T-helper 17 cell (primary cell): ENCODE measurements around the gene TXNDC17. TPM values are rescaled to one million over a fixed set of nuclear protein-coding genes. Genes with fewer than 3 reads are reported as not detected.
"Not testable (repeated sequence)": the region's sequence is repeated elsewhere in the genome, so short reads cannot be mapped to it uniquely, and the experiment has no call there.

Experiments used
- ATAC-seq: fragments of 150-1000 bp; cut with Tn5 transposase; 2 replicates; pipeline ENCODE4 v1.10.0; 2021; ENCODE audit warnings: mild to moderate bottlenecking, moderate library complexity
- DNase-seq, 3 donors: peaks; one replicate each; pipeline versions ENCODE4 v3.0.0 to v3.0.0-alpha.2; 2020 to 2021
- H3K9me3 ChIP-seq: one replicate; pipeline ENCODE4 v1.7.0; 2013; ENCODE audit warnings: low read length, mild to moderate bottlenecking; ENCODE audit not compliant: control insufficient read depth, poor library complexity, severe bottlenecking
- H3K27ac Mint-ChIP-seq: one replicate; pipeline ENCODE4 v1.8.0; 2022; ENCODE audit warnings: mild to moderate bottlenecking, moderate library complexity, mixed read lengths
- H3K27me3 Mint-ChIP-seq: one replicate; pipeline ENCODE4 v1.8.0; 2022; ENCODE audit warnings: mixed read lengths
- H3K36me3 Mint-ChIP-seq: one replicate; pipeline ENCODE4 v1.8.0; 2022; ENCODE audit warnings: low read depth, mixed read lengths
- H3K4me1 Mint-ChIP-seq: one replicate; pipeline ENCODE4 v1.8.0; 2022; ENCODE audit warnings: mild to moderate bottlenecking, mixed read lengths
- H3K4me3 Mint-ChIP-seq: one replicate; pipeline ENCODE4 v1.8.0; 2022; ENCODE audit warnings: mild to moderate bottlenecking, moderate library complexity, mixed read lengths
- total RNA-seq, 4 donors: library from RNA in 2 of 4; stranded (reverse) in 2 of 4; gene quantifications; one replicate each; pipeline ENCODE4 v1.2.3 and lab custom pipeline; 2022 to 2026

TXNDC17 gene
- total RNA-seq (10 to 100 TPM; 10.8 to 16.9 TPM), total RNA-seq (lab: John Stamatoyannopoulos, UW) (15.5 to 19.2 reads per million in 2 donors)

DNA sequence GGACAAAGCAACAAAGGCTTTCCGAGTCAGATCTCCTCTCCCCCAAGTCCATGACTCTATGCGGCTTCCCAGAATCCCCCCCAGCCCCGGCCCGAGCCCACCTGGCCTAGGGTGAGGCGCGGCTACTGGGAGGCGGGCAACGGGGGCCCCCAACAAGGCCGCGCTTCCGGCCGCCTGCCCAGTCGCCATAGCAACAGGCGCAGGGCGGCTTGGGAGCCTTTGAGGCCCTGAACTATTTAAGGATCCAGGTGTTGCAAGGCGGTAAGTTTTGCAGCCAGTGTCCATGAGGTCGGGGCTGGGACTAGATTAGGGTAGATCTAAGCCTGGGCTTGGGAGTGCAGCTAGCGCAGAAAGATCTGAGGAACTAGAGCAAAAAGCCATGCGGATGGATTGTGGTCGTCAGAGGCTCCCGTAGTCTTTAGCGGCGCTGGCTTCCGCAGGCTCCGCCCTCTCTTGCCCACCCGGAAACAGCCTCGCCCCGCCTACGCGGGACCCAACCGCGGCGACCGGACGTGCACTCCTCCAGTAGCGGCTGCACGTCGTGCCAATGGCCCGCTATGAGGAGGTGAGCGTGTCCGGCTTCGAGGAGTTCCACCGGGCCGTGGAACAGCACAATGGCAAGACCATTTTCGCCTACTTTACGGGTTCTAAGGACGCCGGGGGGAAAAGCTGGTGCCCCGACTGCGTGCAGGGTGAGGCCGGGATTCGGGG is at the start of gene TXNDC17, which contains the start of gene KIAA0753:
TXNDC17 (plus strand) TSS at position 525 of the 711 bp plus-strand sequence; CDS start at position 548, 23 bp downstream.
KIAA0753 (minus strand) TSS at position 176 of the 711 bp plus-strand sequence. CDS start 5,608 bp downstream, outside the sequence.
- no peaks in the 10 kb centered on the region for H3K27me3 Mint-ChIP-seq
- DNase-seq: peak; percentile 77 to 78 (median 78)
- H3K4me3 Mint-ChIP-seq: peak within 1 kb of the TSS; percentile 94
- ATAC-seq: peak; percentile 88
- peak within 1 kb of the TSS; percentile 95 for H3K27ac Mint-ChIP-seq
- no peaks in the 10 kb centered on the region for H3K36me3 Mint-ChIP-seq
- no peaks in the 10 kb centered on the region for H3K9me3 ChIP-seq
- peaks cover 48% of the 10 kb centered on the region for H3K4me1 Mint-ChIP-seq

DNA sequence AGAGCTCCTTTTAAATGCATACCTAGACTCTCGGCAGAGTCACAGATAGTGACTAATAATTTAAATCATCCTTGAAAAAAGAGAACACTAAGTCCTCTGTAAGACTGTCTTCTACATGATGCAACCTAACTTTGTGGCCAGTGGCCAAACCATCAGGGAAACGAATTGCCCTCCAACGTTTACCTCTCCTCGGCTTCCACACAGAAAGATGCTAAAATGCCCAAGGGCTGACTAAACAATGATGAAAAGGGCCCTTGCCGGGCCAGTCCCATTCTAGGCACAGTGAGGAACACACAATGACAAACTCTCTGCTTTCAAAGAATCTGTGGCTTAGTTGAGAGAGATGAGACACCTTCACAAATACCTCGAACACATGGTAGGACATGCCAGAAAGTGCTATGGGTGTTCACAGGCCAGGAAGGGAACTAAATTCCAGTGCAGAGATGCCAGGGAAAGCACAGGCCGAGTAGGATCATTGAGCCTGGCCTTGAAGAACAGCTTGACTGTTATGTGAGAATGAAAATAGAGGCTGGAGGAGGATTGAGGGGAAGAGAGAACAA is 49.2 kb upstream of the TXNDC17 start:
- H3K27ac Mint-ChIP-seq: peak overlapping the region; percentile 72
- peaks cover 5% of the 10 kb centered on the region for H3K4me1 Mint-ChIP-seq
- H3K36me3 Mint-ChIP-seq: peaks cover 26% of the 10 kb centered on the region
- H3K4me3 Mint-ChIP-seq: no peak overlapping the region
- no peaks in the 10 kb centered on the region for H3K27me3 Mint-ChIP-seq
- no peak for DNase-seq
- no peak for ATAC-seq
- H3K9me3 ChIP-seq: no peaks in the 10 kb centered on the region

DNA sequence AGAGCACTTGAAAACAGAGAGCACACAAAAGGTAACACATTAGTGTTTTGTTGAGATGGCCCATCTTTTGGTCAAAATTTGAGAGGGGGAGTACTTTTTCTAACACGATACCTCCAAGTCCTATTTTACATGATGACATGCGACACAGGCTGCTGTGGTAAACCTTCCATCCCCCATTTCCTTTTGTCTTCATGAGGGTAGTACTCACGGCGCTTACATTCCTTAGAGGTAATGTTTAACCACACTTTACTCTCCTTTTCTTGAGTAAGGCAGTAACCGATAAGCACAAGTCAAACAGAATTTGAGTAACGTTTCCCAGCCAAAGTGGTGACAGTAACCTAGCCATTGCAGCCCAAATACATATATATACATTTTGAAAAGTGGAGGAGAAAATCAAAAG is 48.7 kb upstream of the TXNDC17 start:
- DNase-seq (no peak), ATAC-seq (no peak)

DNA sequence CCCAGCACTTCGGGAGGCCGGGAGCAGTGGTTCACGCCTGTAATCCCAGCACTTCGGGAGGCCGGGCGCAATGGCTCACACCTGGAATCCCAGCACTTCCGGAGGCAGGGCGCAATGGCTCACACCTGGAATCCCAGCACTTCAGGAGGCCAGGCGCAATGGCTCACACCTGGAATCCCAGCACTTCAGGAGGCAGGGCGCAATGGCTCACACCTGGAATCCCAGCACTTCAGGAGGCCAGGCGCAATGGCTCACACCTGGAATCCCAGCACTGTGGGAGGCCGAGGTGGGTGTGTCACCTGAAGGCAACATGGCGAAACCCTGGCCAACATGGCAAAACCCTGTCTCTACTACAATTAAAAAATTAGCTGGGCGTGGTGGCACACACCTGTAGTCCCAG is 47.5 kb upstream of the TXNDC17 start:
- H3K27me3 Mint-ChIP-seq, H3K4me1 Mint-ChIP-seq, ATAC-seq, DNase-seq, H3K4me3 Mint-ChIP-seq, H3K9me3 ChIP-seq, H3K27ac Mint-ChIP-seq: not testable (repeated sequence)
- H3K36me3 Mint-ChIP-seq: peaks cover 17% of the 10 kb centered on the region

More for the DNA sequence above, 48.7 kb upstream of the TXNDC17 start:
- no peaks in the 10 kb centered on the region for H3K9me3 ChIP-seq
- Mint-ChIP-seq H3K4me3 (no peak overlapping the region), H3K4me1 (peaks cover 5% of the 10 kb centered on the region), H3K27ac (peak overlapping the region; percentile 72), H3K36me3 (peaks cover 26% of the 10 kb centered on the region), H3K27me3 (no peaks in the 10 kb centered on the region)

DNA sequence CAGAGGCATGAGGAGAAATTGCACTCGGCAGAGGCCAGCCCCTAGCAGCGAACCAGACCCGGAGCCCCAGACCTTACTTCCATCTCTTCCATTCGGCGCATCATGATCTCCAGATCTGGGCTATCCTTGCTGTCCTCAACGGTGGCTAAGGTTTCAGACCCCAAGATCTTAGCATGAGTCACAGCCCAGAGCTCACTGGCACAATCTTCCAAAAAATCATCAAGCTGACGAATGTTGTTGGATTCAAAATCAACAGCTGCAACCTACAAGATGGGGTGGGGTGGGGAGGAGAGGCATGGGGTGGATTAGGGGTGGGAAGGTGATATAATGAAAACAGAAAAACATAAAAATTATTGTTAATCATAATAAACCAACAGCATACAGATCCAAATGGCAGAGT is 44.8 kb upstream of the TXNDC17 start:
- no peak for DNase-seq
- H3K9me3 ChIP-seq: no peaks in the 10 kb centered on the region
- Mint-ChIP-seq H3K4me1 (peaks cover 5% of the 10 kb centered on the region), H3K36me3 (peaks cover 6% of the 10 kb centered on the region), H3K4me3 (no peak overlapping the region), H3K27ac (no peak overlapping the region), H3K27me3 (no peaks in the 10 kb centered on the region)
- no peak for ATAC-seq

DNA sequence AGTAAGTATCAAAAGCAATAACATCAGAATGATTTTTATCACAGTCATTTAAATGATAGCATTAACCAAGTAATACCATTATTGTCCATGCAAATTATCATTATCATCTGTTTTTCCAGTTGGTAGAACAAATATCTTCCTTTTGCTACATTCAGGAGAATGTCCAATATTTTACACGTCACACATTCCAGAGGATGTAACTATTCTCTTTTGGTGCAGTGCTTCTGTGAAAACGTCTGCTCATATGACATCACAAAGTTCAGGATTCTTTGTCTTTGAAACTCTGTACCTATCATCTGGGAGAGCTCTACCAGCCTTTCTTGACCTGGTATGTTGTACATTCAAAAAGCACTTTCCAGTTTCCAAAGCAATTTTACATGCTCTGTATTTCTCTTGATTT is 44.3 kb upstream of the TXNDC17 start:
- Mint-ChIP-seq H3K27me3 (no peaks in the 10 kb centered on the region), H3K27ac (no peak overlapping the region), H3K4me3 (no peak overlapping the region), H3K4me1 (peaks cover 5% of the 10 kb centered on the region), H3K36me3 (peaks cover 6% of the 10 kb centered on the region)
- DNase-seq (no peak), ATAC-seq (no peak)
- H3K9me3 ChIP-seq: no peaks in the 10 kb centered on the region

DNA sequence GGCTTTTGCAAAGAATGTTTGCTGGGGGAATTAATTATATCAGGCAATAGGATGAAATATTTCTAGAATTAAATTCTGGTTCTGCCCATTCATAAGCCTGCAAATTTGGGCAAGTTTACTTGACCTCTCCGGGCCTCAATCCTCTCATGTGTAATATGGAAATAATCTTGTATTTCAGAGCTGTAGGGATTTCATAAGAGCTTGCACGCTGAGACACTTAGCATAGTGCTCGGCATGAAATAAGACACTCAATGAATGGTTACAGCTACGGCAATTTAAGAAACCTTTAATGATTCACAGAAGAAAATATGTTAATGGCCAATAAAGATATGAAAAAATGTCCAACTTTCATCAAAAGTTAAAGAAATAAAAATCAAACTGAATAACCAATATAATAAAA is 43.9 kb upstream of the TXNDC17 start:
- H3K27me3 Mint-ChIP-seq: no peaks in the 10 kb centered on the region
- no peaks in the 10 kb centered on the region for H3K9me3 ChIP-seq
- H3K27ac Mint-ChIP-seq: no peak overlapping the region
- no peak overlapping the region for H3K4me3 Mint-ChIP-seq
- ATAC-seq: no peak
- no peak for DNase-seq
- H3K36me3 Mint-ChIP-seq: peaks cover 6% of the 10 kb centered on the region
- peaks cover 6% of the 10 kb centered on the region for H3K4me1 Mint-ChIP-seq

DNA sequence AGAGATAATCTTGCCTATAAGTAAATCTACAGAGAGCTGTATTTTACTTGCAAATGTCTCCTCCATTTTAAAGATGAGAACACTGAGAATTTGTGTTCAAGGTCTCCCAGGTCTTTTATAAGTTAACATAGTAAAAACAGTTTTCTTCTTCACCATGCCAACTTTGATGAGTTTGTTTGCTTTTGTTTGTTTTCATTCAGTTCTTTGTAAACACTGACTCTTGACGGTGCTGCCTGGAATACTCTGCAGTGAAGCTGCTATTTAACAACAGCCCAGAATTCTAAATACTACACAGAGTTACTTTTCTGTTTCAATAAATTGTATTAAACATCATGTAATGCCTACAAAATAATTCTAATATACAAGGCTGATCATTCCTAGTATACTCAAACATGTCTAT is 43.1 kb upstream of the TXNDC17 start:
- Mint-ChIP-seq H3K4me1 (peaks cover 6% of the 10 kb centered on the region), H3K27me3 (no peaks in the 10 kb centered on the region), H3K36me3 (peaks cover 6% of the 10 kb centered on the region), H3K27ac (no peak overlapping the region), H3K4me3 (no peak overlapping the region)
- no peak for ATAC-seq
- H3K9me3 ChIP-seq: no peaks in the 10 kb centered on the region
- no peak for DNase-seq

DNA sequence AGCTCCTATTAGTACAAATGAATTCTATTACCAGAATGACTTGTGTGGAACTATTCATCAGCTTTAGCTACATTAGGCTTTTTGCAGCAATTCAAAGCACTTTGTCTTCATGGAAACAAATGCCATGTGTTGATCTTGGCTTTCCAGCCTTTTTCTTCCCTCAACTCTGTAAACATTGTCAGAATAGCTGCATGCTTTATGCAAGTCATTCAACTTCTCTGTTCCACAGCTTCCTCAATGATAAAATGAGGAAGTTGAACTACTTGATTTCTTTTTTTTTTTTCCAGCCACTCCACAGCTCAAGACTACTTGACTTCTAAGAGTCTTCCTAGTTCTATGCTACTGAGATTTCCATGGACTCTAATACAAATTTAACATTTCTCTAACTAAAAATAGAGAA is 41.5 kb upstream of the TXNDC17 start:
- ATAC-seq (no peak), DNase-seq (no peak)
- no peaks in the 10 kb centered on the region for H3K27me3 Mint-ChIP-seq
- no peak overlapping the region for H3K27ac Mint-ChIP-seq
- H3K9me3 ChIP-seq: no peaks in the 10 kb centered on the region
- H3K36me3 Mint-ChIP-seq: peaks cover 10% of the 10 kb centered on the region
- H3K4me1 Mint-ChIP-seq: peaks cover 6% of the 10 kb centered on the region
- no peak overlapping the region for H3K4me3 Mint-ChIP-seq

DNA sequence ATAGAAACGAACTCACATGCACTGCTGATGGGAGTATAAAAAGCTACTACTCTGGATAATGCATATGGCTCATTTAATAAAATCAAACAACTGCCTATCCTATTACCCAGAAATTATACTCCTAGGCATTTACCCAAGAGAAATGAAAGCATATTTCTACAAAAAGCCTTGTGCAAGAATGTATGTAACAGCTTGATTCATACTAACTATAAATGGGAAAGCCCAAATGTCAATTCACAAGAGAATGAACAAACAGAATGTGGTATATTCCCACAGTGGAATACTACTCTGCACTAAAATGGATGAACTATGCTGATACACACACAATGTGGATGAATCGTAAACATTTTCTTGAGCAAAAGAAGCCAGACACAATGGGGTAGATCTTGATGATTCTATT is 38.7 kb upstream of the TXNDC17 start:
- peaks cover 10% of the 10 kb centered on the region for H3K36me3 Mint-ChIP-seq

DNA sequence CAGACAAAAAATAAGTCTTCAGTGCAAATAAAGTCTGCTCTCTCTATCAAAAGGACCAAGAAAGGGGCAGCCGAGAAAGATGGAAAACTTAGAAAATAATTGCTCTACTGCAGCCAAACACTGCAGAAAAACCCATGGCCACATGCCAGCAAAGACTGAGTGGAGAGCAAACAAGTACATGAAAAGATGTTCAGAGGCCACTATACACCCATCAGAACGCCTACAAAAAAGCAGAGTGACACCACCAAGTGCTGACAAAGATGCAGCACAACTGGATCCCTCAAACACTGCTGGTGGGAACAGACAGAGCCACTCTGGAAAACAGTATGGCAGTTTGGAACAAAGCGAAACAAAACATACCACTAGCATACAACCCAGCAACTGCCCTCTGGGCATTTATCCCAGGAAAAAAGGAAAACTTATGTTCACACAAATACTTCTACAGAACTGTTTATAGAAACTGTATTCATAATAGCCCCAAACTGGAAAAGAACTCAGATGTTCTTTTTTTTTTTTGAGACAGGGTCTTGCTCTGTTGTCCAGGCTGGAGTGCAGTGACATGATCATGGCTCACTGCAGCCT is 37.0 kb upstream of the TXNDC17 start:
- DNase-seq (no peak), ATAC-seq (no peak)
- no peaks in the 10 kb centered on the region for H3K9me3 ChIP-seq
- no peaks in the 10 kb centered on the region for H3K27me3 Mint-ChIP-seq
- H3K36me3 Mint-ChIP-seq: peaks cover 11% of the 10 kb centered on the region
- H3K27ac Mint-ChIP-seq: no peak overlapping the region
- H3K4me1 Mint-ChIP-seq: peaks cover 6% of the 10 kb centered on the region
- H3K4me3 Mint-ChIP-seq: no peak overlapping the region

More for the DNA sequence above, 38.7 kb upstream of the TXNDC17 start:
- H3K4me1 Mint-ChIP-seq: peaks cover 6% of the 10 kb centered on the region
- no peaks in the 10 kb centered on the region for H3K27me3 Mint-ChIP-seq
- no peak overlapping the region for H3K4me3 Mint-ChIP-seq
- H3K9me3 ChIP-seq: no peaks in the 10 kb centered on the region
- ATAC-seq (no peak), DNase-seq (no peak)
- peak overlapping the region; percentile 21 for H3K27ac Mint-ChIP-seq

DNA sequence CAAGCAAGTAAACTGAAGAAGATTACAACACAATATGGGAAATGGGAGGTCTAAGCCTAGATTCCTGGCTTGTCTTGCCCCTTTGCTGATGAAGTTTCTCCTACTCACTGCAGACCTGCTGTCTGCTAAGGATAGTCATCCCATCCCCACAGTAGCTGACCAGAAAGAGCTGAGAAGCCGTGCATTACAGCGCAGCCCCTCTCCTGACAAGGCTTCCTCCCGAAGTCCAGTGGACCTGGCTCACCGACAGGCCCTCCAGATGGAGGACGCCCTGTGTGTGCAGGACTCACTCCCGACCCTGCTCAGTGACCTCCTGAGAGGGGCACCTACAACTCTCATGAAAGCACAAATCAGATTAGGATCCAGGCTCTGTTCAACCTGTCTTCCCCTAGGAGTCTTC is 35.7 kb upstream of the TXNDC17 start:
- no peak overlapping the region for H3K27ac Mint-ChIP-seq
- DNase-seq (no peak), ATAC-seq (no peak)
- no peak overlapping the region for H3K4me3 Mint-ChIP-seq
- no peaks in the 10 kb centered on the region for H3K27me3 Mint-ChIP-seq
- H3K9me3 ChIP-seq: no peaks in the 10 kb centered on the region
- peaks cover 8% of the 10 kb centered on the region for H3K4me1 Mint-ChIP-seq
- peaks cover 14% of the 10 kb centered on the region for H3K36me3 Mint-ChIP-seq

DNA sequence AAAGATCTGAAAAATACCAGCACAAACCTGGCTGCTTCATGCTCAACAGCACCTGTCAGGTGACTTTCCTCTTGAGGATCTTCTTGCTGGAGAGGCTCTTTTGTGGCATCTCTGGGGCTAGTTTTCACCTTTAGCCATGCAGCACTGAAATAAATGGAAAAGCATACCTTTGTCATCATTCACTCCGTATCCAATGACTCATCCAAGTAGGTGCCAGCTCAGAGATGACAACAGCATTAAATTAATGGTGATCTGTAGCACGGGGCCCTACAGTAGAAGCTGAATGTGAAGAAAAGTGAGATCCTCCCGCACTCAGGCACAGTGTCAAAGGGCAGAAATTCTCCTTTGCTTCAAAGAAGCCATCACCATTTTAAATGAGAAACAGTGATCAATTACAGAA is 32.5 kb upstream of the TXNDC17 start:
- DNase-seq: no peak
- ATAC-seq: no peak
- no peak overlapping the region for H3K27ac Mint-ChIP-seq
- peaks cover 3% of the 10 kb centered on the region for H3K4me1 Mint-ChIP-seq
- no peaks in the 10 kb centered on the region for H3K9me3 ChIP-seq
- H3K27me3 Mint-ChIP-seq: no peaks in the 10 kb centered on the region
- H3K4me3 Mint-ChIP-seq: no peak overlapping the region
- H3K36me3 Mint-ChIP-seq: peaks cover 17% of the 10 kb centered on the region
